ENCODE data around the gene SARNP. TPM values are rescaled to one million over a fixed set of nuclear protein-coding genes. Genes with fewer than 3 reads are reported as not detected.

The SARNP gene
- total RNA-seq, 4 donors from 2014 or later, result 50.3 to 90.5 (median 63.3) TPM

GRCh38 chr12:55795950-55796349 is 21.6 kb downstream of the SARNP start:
- Histone ChIP-seq H3K4me3 (no peak overlapping the region), H3K9me3 (no peaks in the 10 kb centered on the region), H3K4me1 (peaks cover 0 to 8% (median 0%) of the 10 kb centered on the region in 3 donors), H3K27ac (no peak overlapping the region), H3K27me3 (no peaks in the 10 kb centered on the region), H3K36me3 (peaks cover 3 to 91% of the 10 kb centered on the region in 2 donors)
- no peak for ATAC-seq
- TF ChIP-seq CTCF (IDR thresholded peaks at IDR 0.05) (no peak), POLR2AphosphoS5 (IDR thresholded peaks at IDR 0.05) (no peak), POLR2A (IDR thresholded peaks at IDR 0.05) (no peak), EP300 (IDR thresholded peaks at IDR 0.05) (no peak)

GRCh38 chr12:55789893-55790292 is 27.6 kb downstream of the SARNP start:
- Histone ChIP-seq H3K9me3 (no peaks in the 10 kb centered on the region), H3K27me3 (no peaks in the 10 kb centered on the region), H3K4me3 (no peak overlapping the region), H3K4me1 (no peaks in the 10 kb centered on the region), H3K27ac (no peak overlapping the region), H3K36me3 (peaks cover 3 to 99% of the 10 kb centered on the region in 2 donors)
- WGBS, 2 donors (ENCODE audit: low coverage in 1 of 2), result 92 to 93% methylated on average over 3 to 4 of the region's 4 CpGs
- ATAC-seq, result no peak
- TF ChIP-seq POLR2AphosphoS5 (IDR thresholded peaks at IDR 0.05) (no peak), CTCF (IDR thresholded peaks at IDR 0.05) (no peak), POLR2A (IDR thresholded peaks at IDR 0.05) (no peak), EP300 (IDR thresholded peaks at IDR 0.05) (no peak)

GRCh38 chr12:55789171-55789570 is 28.4 kb downstream of the SARNP start:
- peaks cover 3 to 99% of the 10 kb centered on the region in 2 donors for H3K36me3 ChIP-seq

GRCh38 chr12:55788546-55788945 is 29.0 kb downstream of the SARNP start:
- H3K4me1 ChIP-seq, result no peaks in the 10 kb centered on the region
- no peak overlapping the region for H3K27ac ChIP-seq
- ATAC-seq, result no peak
- H3K27me3 ChIP-seq, result no peaks in the 10 kb centered on the region
- peaks cover 3 to 99% of the 10 kb centered on the region in 2 donors for H3K36me3 ChIP-seq
- no peak overlapping the region for H3K4me3 ChIP-seq
- WGBS, 2 donors (ENCODE audit: low coverage in 1 of 2), result 90 to 100% methylated on average over 3 to 6 of the region's 7 CpGs
- TF ChIP-seq POLR2A (IDR thresholded peaks at IDR 0.05), result no peak
- no peak for TF ChIP-seq POLR2AphosphoS5 (IDR thresholded peaks at IDR 0.05)
- TF ChIP-seq EP300 (IDR thresholded peaks at IDR 0.05), result no peak
- no peak for TF ChIP-seq CTCF (IDR thresholded peaks at IDR 0.05)
- H3K9me3 ChIP-seq, result no peaks in the 10 kb centered on the region

More at GRCh38 chr12:55789171-55789570, 28.4 kb downstream of the SARNP start:
- no peaks in the 10 kb centered on the region for H3K4me1 ChIP-seq
- WGBS, 2 donors (ENCODE audit: low coverage in 1 of 2), result 90 to 94% methylated on average over 2 of the region's 2 CpGs
- no peaks in the 10 kb centered on the region for H3K27me3 ChIP-seq
- no peaks in the 10 kb centered on the region for H3K9me3 ChIP-seq
- no peak for ATAC-seq
- H3K27ac ChIP-seq, result no peak overlapping the region
- TF ChIP-seq POLR2AphosphoS5 (IDR thresholded peaks at IDR 0.05) (no peak), EP300 (IDR thresholded peaks at IDR 0.05) (no peak), POLR2A (IDR thresholded peaks at IDR 0.05) (no peak), CTCF (IDR thresholded peaks at IDR 0.05) (no peak)
- no peak overlapping the region for H3K4me3 ChIP-seq

- no peak overlapping the region for H3K27ac ChIP-seq
- H3K36me3 ChIP-seq, result peaks cover 0 to 99% of the 10 kb centered on the region in 2 donors
- no peaks in the 10 kb centered on the region for H3K27me3 ChIP-seq
- no peak for TF ChIP-seq POLR2AphosphoS5 (IDR thresholded peaks at IDR 0.05)
- no peak for TF ChIP-seq POLR2A (IDR thresholded peaks at IDR 0.05)
- H3K4me3 ChIP-seq, result no peak overlapping the region
- ATAC-seq, result no peak
- H3K9me3 ChIP-seq, result no peaks in the 10 kb centered on the region
- no peaks in the 10 kb centered on the region for H3K4me1 ChIP-seq
- 40 to 84% methylated on average over 2 of the region's 2 CpGs for WGBS, 2 donors (ENCODE audit: low coverage in 1 of 2)
Observed at GRCh38 chr12:55780685-55781084, 36.8 kb downstream of the SARNP start.
